Mesothelial cell of epicardium (in vitro differentiated cells): ENCODE data around the gene VMO1. TPM values are rescaled to one million over a fixed set of nuclear protein-coding genes. Genes with fewer than 3 reads are reported as not detected.

Experiments used
- DNase-seq, 2 experiments: peaks; one replicate each; pipeline ENCODE4 v3.0.0; 2021; ENCODE audit warnings: low spot score in 2 of 2; ENCODE audit not compliant: unreplicated experiment in 2 of 2
- H3K27ac Mint-ChIP-seq: 2 replicates; pipeline ENCODE4 v1.8.0; 2021; ENCODE audit warnings: mixed read lengths
- H3K27me3 Mint-ChIP-seq: 2 replicates; pipeline ENCODE4 v1.8.0; 2021; ENCODE audit warnings: low read depth, mixed read lengths
- H3K36me3 Mint-ChIP-seq: 2 replicates; pipeline ENCODE4 v1.8.0; 2021; ENCODE audit warnings: mixed read lengths
- H3K4me1 Mint-ChIP-seq: 2 replicates; pipeline ENCODE4 v1.8.0; 2021; ENCODE audit warnings: mixed read lengths
- H3K4me3 Mint-ChIP-seq: 2 replicates; pipeline ENCODE4 v1.8.0; 2021; ENCODE audit warnings: mild to moderate bottlenecking, moderate library complexity, mixed read lengths
- H3K9me3 Mint-ChIP-seq: 2 replicates; pipeline ENCODE4 v1.8.0; 2021; ENCODE audit warnings: mixed read lengths
- CTCF ChIP-seq: fragments of 200-600 bp; sonication (generic); IDR thresholded peaks from one replicate; pipeline ENCODE4 v1.5.0; 2021; ENCODE audit warnings: antibody characterized with exemption; ENCODE audit not compliant: unreplicated experiment
- total RNA-seq: library from RNA; stranded (reverse); gene quantifications from 3 replicates; pipeline ENCODE4 v1.2.1, GENCODE V29; 2021

Gene VMO1
- total RNA-seq, 1 donor from 2014 or later, result 2.5 TPM

DNA sequence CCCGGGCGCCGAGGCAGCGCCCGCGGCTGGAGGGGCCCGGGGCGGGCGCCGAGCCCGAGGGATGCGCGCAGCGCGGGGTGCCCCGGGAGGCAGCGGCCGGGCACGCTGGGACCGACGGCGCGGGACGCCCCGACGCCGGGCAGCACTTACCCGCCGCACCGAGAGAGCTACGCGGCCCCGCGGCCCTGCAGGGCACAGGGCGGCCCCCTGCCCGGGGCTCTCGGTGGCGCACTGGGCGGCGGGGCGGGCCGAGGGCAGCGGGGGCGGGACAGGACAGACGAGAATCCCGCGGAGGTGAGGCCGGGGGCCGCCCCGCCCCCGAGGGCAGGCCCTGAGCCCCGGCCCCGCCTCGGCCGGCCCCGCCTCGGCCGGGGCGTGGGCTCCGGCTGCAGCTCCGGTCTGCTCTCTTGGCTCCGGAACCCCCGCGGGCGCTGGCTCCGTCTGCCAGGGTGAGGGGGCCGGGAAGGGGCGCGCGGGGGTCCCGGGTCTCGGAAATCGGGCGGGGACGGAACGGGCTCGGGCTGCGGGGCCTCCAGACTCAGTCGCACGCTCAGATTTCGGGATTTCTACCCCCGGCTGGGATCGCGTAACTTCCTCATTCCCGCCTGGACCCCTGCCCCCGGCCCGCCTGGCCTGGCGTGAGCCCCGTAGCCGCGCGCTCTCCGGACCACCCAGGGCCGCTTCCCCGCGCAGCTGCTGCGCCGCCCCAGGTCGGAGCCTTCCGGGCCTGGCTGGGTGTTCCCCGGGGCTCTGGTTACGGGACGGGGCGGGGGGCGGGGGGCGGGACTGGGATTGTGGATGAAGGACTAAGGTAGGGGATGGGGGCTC, 20.8 kb upstream of the VMO1 start, which contains the start of gene PLD2:
Gene PLD2 (plus strand): TSS at position 376 of the 828 bp plus-strand sequence. CDS start 621 bp downstream, outside the sequence.
- peak; percentile 66 to 76 for DNase-seq

GRCh38 chr17:4806456-4806776, 20.3 kb upstream of the VMO1 start:
- H3K4me1 Mint-ChIP-seq, result peaks cover 19% of the 10 kb centered on the region
- no peaks in the 10 kb centered on the region for H3K9me3 Mint-ChIP-seq
- peaks cover 15% of the 10 kb centered on the region for H3K36me3 Mint-ChIP-seq
- no peaks in the 10 kb centered on the region for H3K27me3 Mint-ChIP-seq
- peak overlapping the region; percentile 68 for H3K4me3 Mint-ChIP-seq
- H3K27ac Mint-ChIP-seq, result peak overlapping the region; percentile 45
- DNase-seq, result no peak
- TF ChIP-seq CTCF, result no peak

More for the DNA sequence above, 20.8 kb upstream of the VMO1 start, which contains the start of gene PLD2:
- Mint-ChIP-seq H3K36me3 (peaks cover 17% of the 10 kb centered on the region), H3K4me1 (peaks cover 19% of the 10 kb centered on the region), H3K27ac (peak within 1 kb of the TSS; percentile 75), H3K27me3 (no peaks in the 10 kb centered on the region), H3K4me3 (peak within 1 kb of the TSS; percentile 91), H3K9me3 (no peaks in the 10 kb centered on the region)
- no peak for TF ChIP-seq CTCF

- Mint-ChIP-seq H3K4me1 (peaks cover 6% of the 10 kb centered on the region), H3K27ac (no peak within 1 kb of the TSS), H3K36me3 (peaks cover 16% of the 10 kb centered on the region), H3K9me3 (no peaks in the 10 kb centered on the region), H3K27me3 (no peaks in the 10 kb centered on the region), H3K4me3 (no peak within 1 kb of the TSS)
- TF ChIP-seq CTCF, result no peak
- DNase-seq, result no peak
Measured at GRCh38 chr17:4802228-4802627, 16.1 kb upstream of the VMO1 start, which contains the start of gene C17orf114. C17orf114 (minus strand) TSS chr17:4802328.

DNA sequence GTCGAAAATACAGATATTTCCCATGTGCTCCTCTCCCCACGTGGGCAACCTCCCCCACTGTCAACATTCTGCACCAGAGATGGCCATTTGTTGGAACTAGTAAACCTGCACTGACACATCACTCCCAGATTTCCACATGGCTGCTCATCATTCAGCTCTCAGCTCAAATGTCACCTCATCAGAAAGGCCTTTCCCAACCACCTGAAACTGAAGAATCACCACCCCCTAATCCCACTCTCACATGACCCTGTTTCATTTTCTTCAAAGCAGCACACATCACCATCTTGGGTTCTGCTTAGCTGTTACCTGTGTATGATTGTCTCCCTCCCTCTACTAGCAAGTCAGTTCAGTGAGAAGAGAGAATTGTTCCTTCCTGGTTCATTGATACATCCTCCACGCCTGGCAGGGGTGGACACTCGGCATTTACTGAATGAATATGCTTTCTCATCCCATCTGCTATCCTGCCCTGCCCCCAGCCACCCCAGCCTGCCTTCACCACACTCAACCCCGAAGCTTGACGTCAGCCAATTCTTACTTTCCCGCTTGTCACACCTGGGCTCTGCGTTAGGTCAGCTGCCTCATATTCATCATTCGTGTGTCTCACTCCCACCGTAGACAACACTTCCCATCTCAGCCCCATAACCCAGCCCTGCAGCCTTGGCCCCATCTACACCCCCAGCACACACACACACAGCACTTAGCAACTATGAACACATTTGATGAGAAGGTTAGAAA, 14.5 kb upstream of the VMO1 start:
- no peak overlapping the region for H3K27ac Mint-ChIP-seq
- no peaks in the 10 kb centered on the region for H3K27me3 Mint-ChIP-seq

DNA sequence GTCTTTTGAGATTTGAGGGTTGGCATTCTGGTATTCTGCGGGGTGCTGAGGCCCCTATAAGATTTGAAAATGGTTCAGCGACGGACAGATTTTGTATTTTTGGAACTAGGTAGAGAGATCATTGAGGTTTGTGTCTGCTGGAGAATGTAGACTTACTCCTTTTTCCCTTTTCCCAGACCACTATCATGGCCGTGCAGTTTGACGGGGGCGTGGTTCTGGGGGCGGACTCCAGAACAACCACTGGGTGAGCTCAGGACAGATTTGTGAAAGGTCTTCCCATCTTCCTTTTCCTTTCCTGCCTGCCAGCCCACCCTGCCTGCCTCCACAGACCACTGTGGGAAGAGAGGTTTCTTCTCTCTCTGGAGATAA, 10.4 kb upstream of the VMO1 start:
- H3K4me1 Mint-ChIP-seq, result peaks cover 7% of the 10 kb centered on the region
- DNase-seq, result no peak
- peaks cover 17% of the 10 kb centered on the region for H3K36me3 Mint-ChIP-seq
- H3K4me3 Mint-ChIP-seq, result peak overlapping the region; percentile 100
- no peaks in the 10 kb centered on the region for H3K9me3 Mint-ChIP-seq
- H3K27ac Mint-ChIP-seq, result peak overlapping the region; percentile 99
- no peak for TF ChIP-seq CTCF
- H3K27me3 Mint-ChIP-seq, result peaks cover 10% of the 10 kb centered on the region

More for the DNA sequence above, 14.5 kb upstream of the VMO1 start:
- H3K4me1 Mint-ChIP-seq, result peaks cover 7% of the 10 kb centered on the region
- H3K36me3 Mint-ChIP-seq, result peaks cover 17% of the 10 kb centered on the region
- H3K9me3 Mint-ChIP-seq, result no peaks in the 10 kb centered on the region
- H3K4me3 Mint-ChIP-seq, result no peak overlapping the region
- DNase-seq, result no peak
- TF ChIP-seq CTCF, result no peak
